NT2/D1 (cell line): ENCODE results near the gene HJURP.

Experiments
- SUZ12 ChIP-seq: IDR thresholded peaks from 2 replicates; pipeline ENCODE4 v1.6.1; 2011; ENCODE audit not compliant: insufficient read length, insufficient read depth; ENCODE audit errors: extremely low read depth
- YY1 ChIP-seq: IDR thresholded peaks from 2 replicates; pipeline ENCODE4 v1.6.1; 2011; ENCODE audit not compliant: insufficient read length, insufficient read depth
- ZNF274 ChIP-seq: IDR thresholded peaks from 2 replicates; pipeline ENCODE4 v1.6.1; 2011; ENCODE audit warnings: mild to moderate bottlenecking, low read depth, low read length

DNA sequence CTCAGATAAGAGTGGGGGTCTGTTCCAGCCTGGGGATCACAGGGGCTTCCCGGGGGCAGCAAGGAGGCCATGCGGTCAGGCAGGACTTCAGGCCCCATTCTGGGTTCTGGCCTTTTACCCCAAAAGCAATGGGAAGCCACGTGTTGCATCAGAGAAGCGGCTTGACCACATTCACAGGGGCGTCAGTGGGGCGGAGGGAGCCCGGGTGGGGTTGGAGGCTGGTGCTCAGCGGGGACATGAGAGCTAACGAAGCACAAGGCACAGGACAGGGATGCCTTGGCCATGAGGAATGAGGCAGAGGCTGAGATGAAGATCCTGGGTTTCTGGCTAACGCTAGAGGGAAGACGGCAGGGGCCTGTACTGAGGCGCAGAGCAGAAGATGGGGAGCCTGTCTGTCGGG is 6.1 kb downstream of the HJURP start:
- TF ChIP-seq ZNF274 (no peak), YY1 (no peak), SUZ12 (no peak)
